Transverse colon (tissue), 4 donors: Measurements from ENCODE around the gene SLC13A1. TPM values are rescaled to one million over a fixed set of nuclear protein-coding genes. Genes with fewer than 3 reads are reported as not detected.
"Not testable (repeated sequence)": the region's sequence is repeated elsewhere in the genome, so short reads cannot be mapped to it uniquely, and the experiment has no call there.

Experiments used
- DNase-seq: peaks from one replicate; pipeline ENCODE4 v3.0.0-alpha.2; 2019
- H3K27ac ChIP-seq, 4 donors: fragments of 200-600 bp; sonication (generic); 2 replicates each; pipeline ENCODE4 v1.5.1; 2016 to 2018; ENCODE audit warnings: inconsistent platforms in 4 of 4
- H3K27me3 ChIP-seq: fragments of 200-600 bp; sonication (generic); 2 replicates; pipeline ENCODE4 v1.5.1; 2017; ENCODE audit warnings: inconsistent platforms
- H3K36me3 ChIP-seq, 4 donors: fragments of 200-600 bp; sonication (generic); 2 replicates each; pipeline ENCODE4 v1.5.1; 2017 to 2019; ENCODE audit warnings: inconsistent platforms in 4 of 4
- H3K4me1 ChIP-seq, 4 donors: fragments of 200-600 bp; sonication (generic); 2 replicates each; pipeline ENCODE4 v1.5.1; 2017 to 2020; ENCODE audit warnings: inconsistent platforms in 4 of 4
- H3K4me3 ChIP-seq, 4 donors: fragments of 200-600 bp; sonication (generic); 1 replicate in 1 of 4; 2 replicates in 3 of 4; pipeline versions ENCODE4 v1.5.1 to v1.6.1; 2017 to 2019; ENCODE audit warnings: inconsistent platforms in 4 of 4
- H3K9me3 ChIP-seq, 2 donors: fragments of 200-600 bp; sonication (generic); 2 replicates each; pipeline ENCODE4 v1.5.1; 2017 to 2019; ENCODE audit warnings: inconsistent platforms in 2 of 2
- CTCF ChIP-seq, 5 experiments: fragments of 200-600 bp in 3 of 5; fragments of 450-650 bp in 2 of 5; sonication (generic) in 3 of 5; IDR thresholded peaks; 1 replicate in 2 of 5; 2 replicates in 3 of 5; pipeline ENCODE4 v1.5.1; 2016 to 2017; ENCODE audit warnings: antibody characterized with exemption in 5 of 5, inconsistent platforms in 3 of 5, mild to moderate bottlenecking in 2 of 5, moderate library complexity in 1 of 5
- EP300 ChIP-seq: sonication (generic); formaldehyde crosslinking; IDR thresholded peaks from one replicate; pipeline ENCODE4 v1.6.1; 2017; ENCODE audit warnings: antibody characterized with exemption, low read depth
- POLR2A ChIP-seq: fragments of 450-650 bp; IDR thresholded peaks from one replicate; pipeline ENCODE4 v1.6.1; 2016; ENCODE audit warnings: antibody characterized with exemption, mild to moderate bottlenecking, moderate library complexity
- POLR2AphosphoS5 ChIP-seq, 3 donors: sonication (generic); formaldehyde crosslinking; IDR thresholded peaks; one replicate each; pipeline ENCODE4 v1.6.1; 2016; ENCODE audit warnings: antibody characterized with exemption in 3 of 3
- WGBS, 2 donors: methylation state at CpG; one replicate each; pipeline ENCODE4 v1.1.5; 2018; ENCODE audit warnings: low coverage in 1 of 2; 5-methylcytosine and 5-hydroxymethylcytosine counted together
- in situ Hi-C, 4 donors: fragments of 200-750 bp; cut with MboI; loops; one replicate each; pipeline versions ENCODE4 v1.15.0 to v1.15.1; 2017; ENCODE audit warnings: low sequenced_read_pairs in 3 of 4, low pct_ligation_motif_present in 1 of 4, low pct_unique_long_range_greater_than_20kb in 1 of 4
- intact Hi-C: fragments of 100-400 bp; cut with DNase I; formaldehyde crosslinking; loops from one replicate; pipeline ENCODE4 v1.15.1; 2023; ENCODE audit warnings: low total_unique reads
- total RNA-seq, 4 donors: library from RNA; depleted of rRNA; stranded (reverse); fragments of >200 nt; gene quantifications; one replicate each; pipeline ENCODE4 v1.1.0, GENCODE V29; 2016

The SLC13A1 gene
- total RNA-seq, 4 donors from 2014 or later, result 2.1 to 7.5 TPM; not detected in 2

DNA sequence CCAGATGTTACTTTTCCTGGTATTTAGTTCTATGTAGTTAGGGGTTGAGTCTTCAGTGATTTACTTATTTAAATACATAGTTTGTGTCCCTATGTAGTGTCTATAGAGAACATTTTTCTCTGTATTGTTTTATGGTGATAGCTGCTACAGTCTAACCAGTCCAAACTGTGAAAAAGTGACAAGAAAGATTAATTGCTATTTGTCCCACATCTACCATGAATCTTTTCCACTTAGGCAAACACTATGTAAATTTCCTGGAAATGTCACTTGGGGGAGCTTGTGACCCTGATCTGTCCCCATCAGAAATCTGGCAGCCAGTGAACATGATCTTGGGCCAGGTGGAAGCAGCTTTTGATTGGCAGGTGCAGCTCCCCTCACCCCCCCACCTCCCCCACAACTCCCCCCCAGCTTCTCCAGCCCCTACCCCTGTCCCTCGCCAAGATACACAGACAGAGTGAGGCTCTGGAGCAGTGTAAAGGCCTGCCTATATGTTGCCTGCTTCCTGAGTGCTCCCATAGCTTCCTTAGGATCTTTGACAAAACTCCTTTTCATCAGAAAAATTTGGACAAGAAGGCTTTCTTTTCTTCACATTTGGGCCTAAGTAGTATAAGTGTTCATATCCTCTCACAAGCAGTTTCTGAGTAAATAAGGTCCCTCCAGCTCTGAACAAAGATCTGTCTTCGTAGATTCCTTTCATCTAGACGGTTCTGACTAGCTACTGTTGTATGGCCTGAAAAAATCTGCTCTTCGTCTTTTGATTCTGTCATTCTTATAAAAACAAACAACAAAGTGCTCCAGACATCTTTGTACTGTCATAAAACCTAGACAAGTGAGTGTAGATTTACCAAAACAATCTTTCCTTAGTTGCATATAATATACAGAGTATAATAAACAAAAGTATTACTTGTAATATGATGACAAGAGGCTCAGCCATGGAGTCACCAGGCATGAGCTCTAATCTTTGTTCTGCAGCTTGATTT, 31.5 kb upstream of the SLC13A1 start:
- H3K27me3 ChIP-seq, result no peaks in the 10 kb centered on the region
- H3K4me1 ChIP-seq, result no peaks in the 10 kb centered on the region
- H3K4me3 ChIP-seq, result no peak overlapping the region
- DNase-seq, result no peak
- intact Hi-C loops, result no loop called here
- no peaks in the 10 kb centered on the region for H3K36me3 ChIP-seq
- no peaks in the 10 kb centered on the region for H3K9me3 ChIP-seq
- 45 to 47% methylated on average over 4 of the region's 4 CpGs for WGBS, 2 donors
- no peak overlapping the region for H3K27ac ChIP-seq
- in situ Hi-C loops, result no loop called here
- no peak for TF ChIP-seq POLR2A
- TF ChIP-seq POLR2AphosphoS5 (IDR thresholded peaks at IDR 0.05), result no peak
- no peak for TF ChIP-seq CTCF (IDR thresholded peaks at IDR 0.05)
- TF ChIP-seq EP300, result no peak

GRCh38 chr7:123230603-123231002, 30.8 kb upstream of the SLC13A1 start:
- no peaks in the 10 kb centered on the region for H3K36me3 ChIP-seq
- H3K27me3 ChIP-seq, result no peaks in the 10 kb centered on the region
- DNase-seq, result no peak
- no peak overlapping the region for H3K4me3 ChIP-seq
- in situ Hi-C loops (no loop called here), intact Hi-C loops (no loop called here)
- no peak overlapping the region for H3K27ac ChIP-seq
- H3K4me1 ChIP-seq, result no peaks in the 10 kb centered on the region
- 73 to 79% methylated on average over 6 to 11 of the region's 11 CpGs for WGBS, 2 donors
- TF ChIP-seq POLR2AphosphoS5 (IDR thresholded peaks at IDR 0.05) (no peak), CTCF (IDR thresholded peaks at IDR 0.05) (no peak), POLR2A (no peak), EP300 (no peak)
- no peaks in the 10 kb centered on the region for H3K9me3 ChIP-seq

DNA sequence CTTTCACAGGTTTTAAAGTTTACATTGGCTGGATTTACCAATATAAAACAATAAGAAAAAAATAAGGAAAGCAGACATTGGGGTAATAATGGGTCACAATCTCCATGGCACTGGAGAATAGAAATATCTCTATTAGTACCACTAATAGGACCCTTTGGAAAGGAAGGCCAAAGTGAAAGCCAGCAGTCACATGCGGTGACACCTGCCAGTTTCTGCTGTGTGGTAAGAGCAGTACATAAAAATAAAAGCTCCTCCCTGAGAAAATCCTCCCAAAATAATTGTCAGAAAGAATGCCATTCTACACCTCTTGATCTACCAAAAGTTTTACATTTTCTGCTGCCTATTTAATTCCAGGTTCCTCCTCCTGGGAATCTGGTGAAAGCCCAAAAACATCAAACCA, 30.4 kb upstream of the SLC13A1 start:
- H3K36me3 ChIP-seq, result no peaks in the 10 kb centered on the region
- intact Hi-C loops (no loop called here), in situ Hi-C loops (no loop called here)
- 90 to 96% methylated on average over 1 of the region's 1 CpG for WGBS, 2 donors
- no peaks in the 10 kb centered on the region for H3K4me1 ChIP-seq
- H3K27me3 ChIP-seq, result no peaks in the 10 kb centered on the region
- no peaks in the 10 kb centered on the region for H3K9me3 ChIP-seq
- TF ChIP-seq POLR2A (no peak), CTCF (IDR thresholded peaks at IDR 0.05) (no peak), EP300 (no peak), POLR2AphosphoS5 (IDR thresholded peaks at IDR 0.05) (no peak)
- H3K4me3 ChIP-seq, result no peak overlapping the region
- DNase-seq, result peak; percentile 9
- H3K27ac ChIP-seq, result no peak overlapping the region

- TF ChIP-seq CTCF (IDR thresholded peaks at IDR 0.05), result no peak
- TF ChIP-seq EP300, result no peak
- TF ChIP-seq POLR2AphosphoS5 (IDR thresholded peaks at IDR 0.05), result no peak
- no peak for TF ChIP-seq POLR2A
- Histone ChIP-seq H3K36me3 (no peaks in the 10 kb centered on the region), H3K4me1 (no peaks in the 10 kb centered on the region), H3K27ac (no peak overlapping the region), H3K9me3 (no peaks in the 10 kb centered on the region), H3K4me3 (no peak overlapping the region), H3K27me3 (no peaks in the 10 kb centered on the region)
- in situ Hi-C loops, result no loop called here
- intact Hi-C loops, result no loop called here
- DNase-seq, result no peak
Measured at GRCh38 chr7:123229426-123229825, 29.7 kb upstream of the SLC13A1 start.

GRCh38 chr7:123227666-123228065, 27.9 kb upstream of the SLC13A1 start:
- H3K27me3 ChIP-seq, intact Hi-C loops: not testable (repeated sequence)

More at GRCh38 chr7:123227666-123228065, 27.9 kb upstream of the SLC13A1 start:
- H3K36me3 ChIP-seq, H3K4me3 ChIP-seq, H3K9me3 ChIP-seq, in situ Hi-C loops, H3K4me1 ChIP-seq, DNase-seq, H3K27ac ChIP-seq: not testable (repeated sequence)
- 84 to 88% methylated on average over 2 to 6 of the region's 6 CpGs for WGBS, 2 donors
